K562 (cell line): ENCODE data around the gene WWP2.
A peak's percentile ranks its signal among the peaks of the same experiment; 100 is the strongest.

Experiments
- CHD7 ChIP-seq: fragments of 200-600 bp; sonication (generic); IDR thresholded peaks from one replicate; pipeline ENCODE4 v1.6.1; 2012; ENCODE audit warnings: mild to moderate bottlenecking, low read depth, low read length, inconsistent platforms
- CTCF ChIP-seq, 3 experiments: IDR thresholded peaks in 2 of 3; conservative IDR thresholded peaks in 1 of 3; 2 replicates each; pipeline ENCODE4 v1.5.1; 2011 to 2012; ENCODE audit warnings: low read length in 3 of 3, mild to moderate bottlenecking in 3 of 3, control low read depth in 2 of 3, improper control_type of control experiment in 1 of 3, inconsistent platforms in 1 of 3, low read depth in 1 of 3, mixed read lengths in 1 of 3, moderate library complexity in 1 of 3; ENCODE audit not compliant: insufficient read depth in 2 of 3
- HDGF ChIP-seq: fragments of 450-650 bp; IDR thresholded peaks from 2 replicates; pipeline ENCODE4 v1.6.1; 2016
- L3MBTL2 ChIP-seq: fragments of 450-650 bp; IDR thresholded peaks from 2 replicates; pipeline ENCODE4 v1.6.1; 2016; ENCODE audit warnings: mild to moderate bottlenecking, moderate library complexity
- SOX6 ChIP-seq: fragments of 450-650 bp; IDR thresholded peaks from 2 replicates; pipeline ENCODE4 v1.6.1; 2014; ENCODE audit warnings: mild to moderate bottlenecking
- SUPT5H ChIP-seq: fragments of 450-650 bp; IDR thresholded peaks from 2 replicates; pipeline ENCODE4 v1.6.1; 2016
- YY1 ChIP-seq, 3 experiments: IDR thresholded peaks; 2 replicates each; pipeline ENCODE4 v1.6.1; 2011; ENCODE audit warnings: low read length in 2 of 3, mild to moderate bottlenecking in 2 of 3, moderate library complexity in 2 of 3, borderline replicate concordance in 1 of 3, control low read depth in 1 of 3, low read depth in 1 of 3; ENCODE audit not compliant: insufficient read depth in 3 of 3, insufficient replicate concordance in 2 of 3, control insufficient read depth in 1 of 3, insufficient read length in 1 of 3; ENCODE audit errors: extremely low read depth in 1 of 3
- TF ChIP-seq, protein P1 (sequence below): sonication (generic); formaldehyde crosslinking; IDR thresholded peaks from 2 replicates; pipeline ENCODE4 v1.8.0; 2023; ENCODE audit warnings: mild to moderate bottlenecking, missing genetic modification reagents

GRCh38 chr16:69748694-69749345, 13.3 kb upstream of the WWP2 start:
- no peak for TF ChIP-seq SOX6
- TF ChIP-seq CTCF (IDR thresholded peaks at IDR 0.05 in 2 of 3, conservative IDR thresholded peaks at IDR 0.05 in 1 of 3; ENCODE audit: insufficient read depth in 2 of 3, low read depth in 1 of 3, low read length in 3 of 3) = no peak
- TF ChIP-seq SUPT5H = 0 out of 2 replicates have a peak, but pooled peaks have one; percentile 15
- no peak for TF ChIP-seq L3MBTL2
- no peak for TF ChIP-seq HDGF
- TF ChIP-seq YY1 (IDR thresholded peaks at IDR 0.05; ENCODE audit: borderline replicate concordance in 1 of 3, control insufficient read depth in 1 of 3, extremely low read depth in 1 of 3, insufficient read depth in 3 of 3, insufficient read length in 1 of 3, insufficient replicate concordance in 2 of 3, low read depth in 1 of 3, low read length in 2 of 3) = no peak
- TF ChIP-seq, protein P1, sequence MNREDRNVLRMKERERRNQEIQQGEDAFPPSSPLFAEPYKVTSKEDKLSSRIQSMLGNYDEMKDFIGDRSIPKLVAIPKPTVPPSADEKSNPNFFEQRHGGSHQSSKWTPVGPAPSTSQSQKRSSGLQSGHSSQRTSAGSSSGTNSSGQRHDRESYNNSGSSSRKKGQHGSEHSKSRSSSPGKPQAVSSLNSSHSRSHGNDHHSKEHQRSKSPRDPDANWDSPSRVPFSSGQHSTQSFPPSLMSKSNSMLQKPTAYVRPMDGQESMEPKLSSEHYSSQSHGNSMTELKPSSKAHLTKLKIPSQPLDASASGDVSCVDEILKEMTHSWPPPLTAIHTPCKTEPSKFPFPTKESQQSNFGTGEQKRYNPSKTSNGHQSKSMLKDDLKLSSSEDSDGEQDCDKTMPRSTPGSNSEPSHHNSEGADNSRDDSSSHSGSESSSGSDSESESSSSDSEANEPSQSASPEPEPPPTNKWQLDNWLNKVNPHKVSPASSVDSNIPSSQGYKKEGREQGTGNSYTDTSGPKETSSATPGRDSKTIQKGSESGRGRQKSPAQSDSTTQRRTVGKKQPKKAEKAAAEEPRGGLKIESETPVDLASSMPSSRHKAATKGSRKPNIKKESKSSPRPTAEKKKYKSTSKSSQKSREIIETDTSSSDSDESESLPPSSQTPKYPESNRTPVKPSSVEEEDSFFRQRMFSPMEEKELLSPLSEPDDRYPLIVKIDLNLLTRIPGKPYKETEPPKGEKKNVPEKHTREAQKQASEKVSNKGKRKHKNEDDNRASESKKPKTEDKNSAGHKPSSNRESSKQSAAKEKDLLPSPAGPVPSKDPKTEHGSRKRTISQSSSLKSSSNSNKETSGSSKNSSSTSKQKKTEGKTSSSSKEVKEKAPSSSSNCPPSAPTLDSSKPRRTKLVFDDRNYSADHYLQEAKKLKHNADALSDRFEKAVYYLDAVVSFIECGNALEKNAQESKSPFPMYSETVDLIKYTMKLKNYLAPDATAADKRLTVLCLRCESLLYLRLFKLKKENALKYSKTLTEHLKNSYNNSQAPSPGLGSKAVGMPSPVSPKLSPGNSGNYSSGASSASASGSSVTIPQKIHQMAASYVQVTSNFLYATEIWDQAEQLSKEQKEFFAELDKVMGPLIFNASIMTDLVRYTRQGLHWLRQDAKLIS (CRISPR knock-in tag) = no peak
- TF ChIP-seq CHD7 = no peak
